Measurements from ENCODE around the gene ZNF76. TPM values are rescaled to one million over a fixed set of nuclear protein-coding genes. Genes with fewer than 3 reads are reported as not detected.
A peak's percentile ranks its signal among the peaks of the same experiment; 100 is the strongest.
"Not testable (repeated sequence)": the region's sequence is repeated elsewhere in the genome, so short reads cannot be mapped to it uniquely, and the experiment has no call there.

The ZNF76 gene
- total and polyA plus RNA-seq, 10 of the 15 experiments (the other 5 are each of a cell fraction or from before 2014, with no cell fraction given), result 2.8 to 41.0 (median 24.8) TPM

- no peak for TF ChIP-seq ELK1 (IDR thresholded peaks at IDR 0.05; ENCODE audit: low read depth, low read length)
- no peak for TF ChIP-seq SP1 (IDR thresholded peaks at IDR 0.05; ENCODE audit: low read depth, low read length)
- TF ChIP-seq IKZF1 (conservative IDR thresholded peaks at IDR 0.05), result no peak
Observed at GRCh38 chr6:35330541-35331119, 71.1 kb downstream of the ZNF76 start (continued).

- intact Hi-C loops (cut with micrococcal nuclease; ENCODE audit: unreplicated experiment); H3K27me3 ChIP-seq (replicated peaks in 1 of 2; ENCODE audit: control insufficient read depth in 2 of 2, insufficient read depth in 2 of 2, low read length in 1 of 2); H4K20me1 ChIP-seq (ENCODE audit: control insufficient read depth, insufficient read depth); H2AFZ ChIP-seq (ENCODE audit: control insufficient read depth, low read depth, low read length); H3K9me3 ChIP-seq (replicated peaks; ENCODE audit: control insufficient read depth, insufficient read depth, low read length); H3K27ac ChIP-seq (ENCODE audit: control insufficient read depth, insufficient read depth); POLR2A ChIA-PET; H3K9ac ChIP-seq (ENCODE audit: control insufficient read depth, insufficient read depth, low read length); DNase-seq (ENCODE audit: low read depth, low spot score); RAD21 ChIA-PET (ENCODE audit: unreplicated experiment); H3K4me3 ChIP-seq; H3K4me2 ChIP-seq (ENCODE audit: control insufficient read depth, insufficient read depth); FAIRE-seq; H3K4me1 ChIP-seq (ENCODE audit: control insufficient read depth, insufficient read depth, low read length); BruUV-seq (replicated peaks); H3K79me2 ChIP-seq (ENCODE audit: control insufficient read depth, insufficient read depth, low read length); H3K36me3 ChIP-seq (ENCODE audit: control insufficient read depth in 2 of 2, insufficient read depth in 2 of 2, low read length in 1 of 2): not testable (repeated sequence)
- ChIA-PET CTCF (interaction anchor here (1.6 to 12.2 kb wide), 4 partner anchors 30 to 117 kb away, joined by 3 to 67 read pairs (median 9); partner anchors contain the start of genes DEF6 and FANCE), SMC1A (ENCODE audit: uncharacterized antibody, unreplicated experiment) (interaction anchor here (0.7 kb wide), 2 partner anchors 9 to 35 kb away, joined by 3 read pairs; partner anchors contain the start of gene DEF6)
- in situ Hi-C loops (cut with MboI), result loop anchor here (5.0 kb wide), 1 partner anchor 35 kb away; the partner anchor contains the start of gene DEF6
- TF ChIP-seq CTCF (IDR thresholded peaks at IDR 0.05 in 2 of 3, conservative IDR thresholded peaks at IDR 0.05 in 1 of 3; ENCODE audit: control insufficient read depth in 2 of 3, extremely low read depth in 1 of 3, insufficient read depth in 1 of 3, low read depth in 3 of 3, low read length in 3 of 3), result 0 out of 6 replicates have a peak, but pooled peaks of 1 of the 3 experiments have one; percentile 15
- TF ChIP-seq PKNOX1 (IDR thresholded peaks at IDR 0.05), result peak; percentile 74
- ATAC-seq, result peak; percentile 67
- 27% methylated on average over 9 of the region's 9 CpGs for WGBS (ENCODE audit: insufficient coverage, insufficient replicate concordance, low lambda C conversion rate, missing lambda C conversion rate)
Observed at GRCh38 chr6:35332074-35332887, 72.7 kb downstream of the ZNF76 start.

Measured in GM12878 (cell line).